HG03558 (cell line): Measurements from ENCODE around the gene BRD1.
"Not testable (repeated sequence)": the region's sequence is repeated elsewhere in the genome, so short reads cannot be mapped to it uniquely, and the experiment has no call there.

Experiments
- ATAC-seq: cut with Tn5 transposase; IDR thresholded peaks from one replicate; pipeline ENCODE4 v1.9.1; 2021; ENCODE audit warnings: moderate number of reproducible peaks; ENCODE audit not compliant: unreplicated experiment; ENCODE audit errors: extremely low read depth

The BRD1 gene

DNA sequence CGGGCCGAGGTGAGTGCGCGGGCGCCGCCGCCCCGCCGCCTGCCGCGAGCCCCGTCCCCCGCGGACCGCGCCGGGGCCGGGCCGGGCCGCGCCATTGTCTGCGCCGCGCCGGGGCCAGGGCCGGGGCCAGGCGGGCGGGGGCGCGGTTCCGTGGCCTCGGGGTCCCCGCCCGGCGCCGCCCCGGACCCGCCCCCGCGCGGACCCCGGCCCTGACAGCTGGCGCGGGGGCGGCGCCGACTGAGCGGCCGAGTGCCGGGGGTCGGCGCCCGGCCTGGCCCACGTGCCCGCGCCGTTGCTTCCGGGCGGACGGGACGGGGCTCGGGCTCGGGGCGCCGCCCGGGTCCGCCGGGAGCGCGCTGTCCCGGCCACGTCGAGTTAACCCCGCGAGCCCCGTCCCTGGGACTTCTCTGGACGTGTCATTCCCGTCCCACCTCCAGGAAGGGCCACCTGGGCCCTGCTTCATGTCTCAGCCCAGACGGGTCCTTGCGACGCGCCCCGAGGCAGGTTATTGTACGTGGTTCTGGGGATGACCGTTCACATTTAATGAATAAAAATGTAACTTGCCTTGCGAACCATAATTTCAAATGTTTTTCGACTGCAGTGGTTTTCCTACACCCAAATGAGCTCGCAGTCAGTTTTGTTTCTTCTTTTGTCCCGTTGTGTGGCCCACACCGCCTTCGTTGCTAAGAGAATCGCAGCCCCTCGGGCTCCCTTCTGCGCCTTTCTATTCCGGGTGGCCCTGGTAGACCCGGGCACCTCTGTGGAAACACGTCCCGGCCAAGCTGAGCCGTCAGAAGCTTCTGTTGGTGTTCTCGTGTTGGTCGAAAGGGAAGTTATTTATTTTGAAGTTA lies 26.5 kb upstream of the BRD1 start:
- ATAC-seq: peak; percentile 10

DNA sequence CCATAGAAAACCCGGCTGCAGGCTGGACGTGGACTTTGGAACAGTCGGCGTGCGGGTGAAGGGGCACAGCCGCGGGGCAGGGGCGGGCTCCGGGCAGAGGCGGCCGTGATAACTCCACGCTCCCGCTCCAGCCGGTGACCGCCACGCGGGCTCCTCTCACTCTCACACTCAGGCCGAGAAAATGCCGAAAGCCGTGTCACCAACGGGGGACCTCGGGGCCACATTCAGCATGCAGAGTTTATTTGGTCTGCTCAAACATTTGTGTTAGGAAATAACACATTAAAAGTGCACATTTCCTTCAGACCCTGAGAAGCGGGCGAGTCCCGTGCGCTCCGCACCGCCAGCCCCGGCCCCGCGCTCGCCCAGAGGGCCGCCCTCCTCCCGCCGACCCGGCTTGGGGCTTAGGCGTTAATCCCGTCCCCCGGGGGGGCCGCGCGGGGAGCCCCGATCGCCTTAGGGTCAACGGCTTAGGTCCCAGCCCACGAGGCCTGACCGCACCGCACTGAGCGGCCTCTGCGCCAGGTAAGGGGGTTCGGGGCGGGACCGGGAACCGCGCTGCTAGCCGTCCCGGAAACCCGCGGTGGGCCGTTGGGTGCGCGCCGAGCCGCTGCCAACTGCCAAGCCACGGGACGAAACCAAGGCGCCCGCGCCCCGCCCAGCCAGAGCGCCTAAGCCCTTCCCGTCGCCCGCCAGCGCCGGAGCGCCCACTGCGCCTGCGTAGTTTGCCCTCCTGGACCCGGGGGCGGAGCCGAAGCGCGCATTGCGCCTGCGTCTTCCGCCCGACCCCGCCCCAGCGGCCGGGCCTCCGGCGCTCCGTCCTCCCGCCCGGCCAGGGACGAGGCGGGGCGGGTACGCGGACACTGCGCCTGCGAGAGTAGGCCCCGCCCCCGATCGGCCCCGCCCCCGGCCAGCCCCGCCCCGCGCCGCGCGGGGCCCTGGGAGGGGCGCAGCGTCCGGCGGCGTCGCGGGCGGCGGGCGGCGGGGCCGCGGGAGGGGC lies 25.5 kb upstream of the BRD1 start, which contains the start of gene ZBED4:
TSS of gene ZBED4 (plus strand) at position 947 of the 997 bp plus-strand sequence. CDS start 29,819 bp downstream, outside the sequence.
- peak; percentile 39 for ATAC-seq

DNA sequence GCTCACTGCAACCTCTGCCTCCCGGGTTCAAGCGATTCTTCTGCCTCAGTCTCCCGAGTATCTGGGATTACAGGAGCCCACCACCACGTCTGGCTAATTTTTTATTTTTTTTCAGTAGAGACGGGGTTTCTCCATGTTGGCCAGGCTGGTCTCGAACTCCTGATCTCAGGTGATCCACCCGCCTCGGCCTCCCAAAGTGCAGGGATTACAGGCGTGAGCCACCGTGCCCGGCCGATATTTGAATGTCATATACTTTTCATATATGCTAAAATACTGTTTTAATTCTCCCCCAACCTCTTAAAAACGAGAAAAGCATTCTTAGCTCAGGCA lies 24.9 kb upstream of the BRD1 start:
- not testable (repeated sequence) for ATAC-seq

DNA sequence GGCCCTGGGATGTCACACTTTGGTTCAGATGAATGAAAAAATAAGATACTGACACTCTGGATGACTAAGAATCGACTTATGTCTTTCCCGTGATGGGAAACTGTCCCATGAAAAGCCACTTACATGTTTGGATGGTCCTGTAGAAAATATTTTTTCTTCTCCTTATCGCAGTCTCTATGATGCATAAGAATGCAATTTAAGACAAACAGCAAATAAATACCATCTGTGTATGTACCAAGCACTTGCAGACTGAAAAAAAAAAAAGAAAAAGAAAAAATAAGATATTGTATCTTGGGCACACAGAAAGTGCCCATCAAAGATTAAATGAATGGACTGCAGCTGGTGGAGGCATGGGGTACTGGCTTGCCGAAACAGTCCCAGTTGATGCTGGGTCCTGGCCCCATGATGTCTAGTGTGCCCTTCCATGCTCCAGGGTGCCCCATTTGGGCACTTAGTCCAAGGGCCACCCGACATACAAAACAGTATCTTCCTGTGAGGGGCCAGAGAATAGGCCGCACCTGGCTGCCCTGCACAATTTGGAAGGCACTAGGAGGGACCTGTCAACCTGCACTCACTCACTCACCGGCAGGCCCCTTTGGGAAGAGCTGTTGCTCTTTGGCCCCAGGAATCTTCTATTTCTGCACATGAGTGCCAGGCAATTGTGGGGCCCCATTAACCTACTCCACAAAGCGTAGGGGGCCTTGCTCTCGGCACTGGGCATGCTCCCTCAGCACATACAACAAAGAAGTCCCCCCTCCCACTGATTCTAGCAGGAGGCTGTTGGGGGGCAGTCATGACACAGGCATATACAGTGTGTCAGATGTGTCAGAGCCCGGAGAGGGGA lies 23.5 kb upstream of the BRD1 start:
- no peak for ATAC-seq

DNA sequence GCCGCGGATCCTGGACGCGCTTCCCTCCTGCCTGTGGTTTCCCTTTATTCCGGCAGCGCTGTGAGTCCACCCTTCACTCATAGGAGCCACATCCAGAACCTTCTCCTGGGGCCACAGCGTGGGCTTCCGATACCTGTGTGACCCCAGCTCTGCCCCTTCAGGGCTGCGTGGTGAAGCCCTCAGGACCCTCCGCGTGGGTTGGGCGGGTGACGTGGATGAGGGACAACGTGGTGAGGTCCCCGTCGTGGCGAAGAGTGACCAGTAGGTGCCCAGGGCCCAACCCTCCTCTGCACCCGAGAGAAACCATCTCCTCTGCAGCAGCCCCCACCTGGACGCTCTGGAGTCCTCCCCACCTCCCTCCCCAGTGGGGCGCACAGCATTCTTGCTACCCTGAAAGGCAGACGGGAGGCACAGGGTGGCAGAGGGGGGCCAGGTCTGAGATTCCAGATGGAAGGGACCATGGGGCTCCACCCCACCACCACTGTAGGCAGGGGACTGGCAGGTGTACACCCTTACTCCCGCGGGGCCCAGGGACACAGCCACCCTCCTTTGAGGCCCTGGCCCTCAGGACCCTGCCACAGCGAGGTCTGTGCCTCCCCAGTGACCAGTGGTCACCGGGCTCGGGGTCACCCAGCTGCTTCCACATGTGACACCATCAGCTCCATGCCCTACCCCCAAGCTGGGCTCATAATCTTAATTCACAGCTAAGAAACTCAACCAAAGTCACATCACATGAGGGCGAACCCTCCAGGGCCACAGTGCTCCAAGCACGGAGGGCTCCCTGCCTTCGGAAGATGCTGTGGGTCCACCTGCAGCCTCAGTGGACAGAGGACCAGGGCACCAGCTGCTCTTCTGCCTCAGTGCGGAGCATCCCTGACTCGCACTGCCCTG lies 22.6 kb upstream of the BRD1 start:
- no peak for ATAC-seq

DNA sequence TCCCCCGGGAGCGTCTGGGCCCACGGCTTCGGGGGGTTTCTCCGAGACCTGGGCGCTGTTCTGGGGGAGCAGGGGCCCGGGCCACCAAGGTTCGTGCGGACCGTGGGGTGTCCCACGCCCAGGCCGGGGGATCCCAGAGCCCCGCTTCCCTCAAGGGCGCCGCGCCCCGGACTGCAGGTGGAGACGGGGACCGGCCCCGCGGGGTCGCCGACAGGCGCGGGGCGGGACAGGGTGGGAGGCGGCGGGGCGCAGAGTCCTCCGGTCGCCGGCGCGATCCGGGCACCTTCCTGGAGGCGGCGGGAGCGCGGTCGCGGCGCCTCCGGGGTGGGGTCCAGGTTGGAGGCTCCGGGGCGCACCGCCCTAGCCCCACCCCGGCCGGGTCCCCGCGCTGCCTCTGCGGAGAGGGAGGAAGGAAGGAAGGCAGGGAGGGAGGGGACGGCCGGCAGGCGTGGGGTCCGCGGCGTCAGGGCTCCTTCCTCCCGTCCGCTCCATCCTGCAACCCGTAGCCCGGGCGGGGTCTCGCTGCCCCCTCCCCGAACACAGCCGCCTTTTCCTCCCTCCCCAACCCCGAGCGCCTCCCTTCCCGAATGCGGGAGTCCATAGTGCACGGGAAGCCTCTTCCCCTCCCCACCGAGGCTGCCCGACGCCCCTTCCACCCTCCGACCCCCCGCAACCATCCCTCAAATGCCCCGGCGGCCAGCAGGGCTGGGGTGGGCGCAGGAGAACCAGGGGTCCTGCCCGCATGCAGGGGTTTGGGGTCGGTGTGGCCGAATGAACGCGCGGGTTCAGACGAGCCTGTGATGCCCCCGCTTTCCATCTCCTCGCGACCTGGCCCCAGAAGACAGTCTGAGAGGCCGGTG lies 21.7 kb upstream of the BRD1 start:
- no peak for ATAC-seq

DNA sequence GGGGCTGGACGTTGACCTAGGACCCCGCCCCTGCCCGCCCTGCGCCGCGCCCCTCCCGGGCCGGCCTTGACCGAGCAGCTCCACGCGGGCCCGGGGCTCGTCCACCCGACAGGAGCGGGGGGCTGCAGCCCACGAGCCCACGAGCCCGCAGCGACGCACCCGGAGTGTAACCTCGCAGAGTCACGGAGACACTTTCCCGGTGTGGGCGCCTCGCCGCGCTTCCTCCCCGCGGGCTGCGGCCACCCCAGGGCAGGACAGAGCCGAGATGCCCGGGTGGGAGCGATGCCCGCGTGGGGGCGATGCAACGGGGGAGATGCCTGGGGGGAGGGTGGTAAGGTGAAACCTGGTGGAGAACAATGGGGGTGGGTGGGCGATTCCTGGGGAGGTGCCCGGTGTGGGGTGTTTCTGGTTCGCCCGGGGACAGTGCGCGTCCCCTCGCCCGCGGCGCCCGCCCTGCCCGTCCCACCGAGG lies 21.1 kb upstream of the BRD1 start:
- ATAC-seq: no peak

DNA sequence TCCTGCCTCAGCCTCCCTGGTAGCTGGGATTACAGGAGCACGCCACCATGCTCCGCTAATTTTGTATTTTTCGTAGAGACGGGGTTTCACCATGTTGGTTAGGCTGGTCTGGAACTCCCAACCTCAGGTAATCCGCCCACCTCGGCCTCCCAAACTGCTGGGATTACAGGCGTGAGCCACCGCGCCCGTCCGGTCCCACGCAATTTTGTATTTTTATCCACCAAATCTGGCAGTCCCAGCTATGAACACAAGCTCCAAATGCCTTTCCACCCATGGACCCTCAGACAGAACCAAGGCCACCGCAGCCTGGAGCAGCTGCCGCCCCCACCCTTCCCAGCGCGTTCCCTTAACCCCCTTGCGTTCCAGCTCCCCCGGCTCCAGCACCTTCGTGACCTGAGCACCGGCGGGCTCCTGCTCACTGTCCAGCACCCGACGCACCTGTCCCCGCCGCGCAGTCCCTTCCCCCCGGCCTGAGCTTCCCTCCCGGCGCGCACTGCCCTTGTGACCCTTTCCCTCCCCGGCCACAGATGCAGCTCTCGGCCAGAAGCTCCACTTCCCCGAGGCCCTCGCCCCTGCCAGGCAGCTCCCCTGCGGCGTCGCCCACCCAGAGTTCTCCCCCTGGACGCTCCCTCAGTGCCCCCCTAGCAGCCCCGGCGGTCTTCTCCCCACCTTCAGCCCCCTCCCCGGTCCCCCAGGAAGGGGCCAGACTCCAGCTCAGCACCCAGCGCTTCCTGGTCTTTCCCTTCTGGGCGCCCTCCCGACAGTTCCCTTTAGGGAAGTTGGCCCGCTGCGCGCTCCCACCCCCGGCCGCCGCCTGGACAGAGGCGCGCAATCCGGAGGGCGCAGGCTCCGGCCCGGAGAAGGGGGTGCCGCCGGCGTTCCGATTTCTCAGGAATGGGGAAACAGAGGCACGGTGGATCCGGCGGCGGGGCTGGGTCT lies 20.3 kb upstream of the BRD1 start:
- no peak for ATAC-seq

DNA sequence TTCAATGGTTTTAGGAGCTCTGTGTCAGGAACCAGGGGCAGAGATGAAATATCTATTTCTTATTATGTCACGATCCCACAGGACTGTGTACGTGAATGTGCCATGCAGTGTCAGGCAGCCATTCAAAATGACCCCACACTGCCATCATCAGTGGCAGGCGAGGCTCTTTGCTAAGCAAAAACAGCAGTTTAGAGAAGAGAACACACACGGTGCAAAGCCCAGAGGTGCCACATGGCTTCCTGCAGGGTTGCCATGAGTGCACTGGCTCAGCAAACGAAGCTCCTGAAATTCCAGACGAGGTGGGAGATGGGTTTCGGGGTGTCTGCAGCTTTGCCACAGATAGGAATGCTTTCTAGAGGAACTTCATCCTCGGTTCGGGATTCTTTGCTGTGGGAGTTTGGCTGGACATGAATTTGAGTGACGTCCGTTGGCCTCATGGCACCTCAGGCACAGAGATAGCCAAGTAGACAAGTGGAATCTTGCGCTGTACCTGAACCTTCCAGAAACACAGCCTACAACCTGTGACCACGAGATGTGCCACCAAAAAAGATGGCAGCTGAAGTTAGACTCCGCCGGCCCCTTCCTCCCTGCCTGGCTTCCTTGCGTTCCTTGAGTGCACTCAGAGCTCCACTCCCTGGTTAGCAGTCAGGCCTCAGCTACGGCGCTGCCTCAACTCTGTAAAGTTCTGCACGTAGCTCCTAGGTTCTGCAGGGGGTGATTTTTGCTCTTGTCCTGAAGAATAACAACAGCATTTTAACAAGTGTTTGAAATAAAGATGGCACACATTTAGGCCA lies 18.2 kb upstream of the BRD1 start:
- no peak for ATAC-seq

DNA sequence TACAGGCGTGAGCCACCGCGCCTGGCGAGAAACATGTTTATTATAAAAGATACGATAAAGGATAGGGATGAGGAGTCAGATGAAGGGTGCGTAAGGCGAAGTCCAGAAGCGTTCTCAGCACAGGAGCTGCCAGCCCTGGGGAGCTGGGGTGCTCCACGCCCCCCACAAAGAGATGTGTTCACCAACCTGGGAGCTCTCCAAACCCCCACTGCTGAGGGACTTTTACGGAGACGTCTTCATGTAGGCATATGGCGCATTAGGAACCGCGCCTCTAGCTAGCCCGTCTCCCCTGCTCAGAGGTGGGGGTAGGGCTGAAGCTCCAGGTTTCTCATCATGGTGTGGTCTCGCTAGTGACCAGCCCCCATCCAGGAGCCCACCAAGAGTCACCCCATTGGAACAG lies 17.6 kb upstream of the BRD1 start:
- ATAC-seq: no peak

DNA sequence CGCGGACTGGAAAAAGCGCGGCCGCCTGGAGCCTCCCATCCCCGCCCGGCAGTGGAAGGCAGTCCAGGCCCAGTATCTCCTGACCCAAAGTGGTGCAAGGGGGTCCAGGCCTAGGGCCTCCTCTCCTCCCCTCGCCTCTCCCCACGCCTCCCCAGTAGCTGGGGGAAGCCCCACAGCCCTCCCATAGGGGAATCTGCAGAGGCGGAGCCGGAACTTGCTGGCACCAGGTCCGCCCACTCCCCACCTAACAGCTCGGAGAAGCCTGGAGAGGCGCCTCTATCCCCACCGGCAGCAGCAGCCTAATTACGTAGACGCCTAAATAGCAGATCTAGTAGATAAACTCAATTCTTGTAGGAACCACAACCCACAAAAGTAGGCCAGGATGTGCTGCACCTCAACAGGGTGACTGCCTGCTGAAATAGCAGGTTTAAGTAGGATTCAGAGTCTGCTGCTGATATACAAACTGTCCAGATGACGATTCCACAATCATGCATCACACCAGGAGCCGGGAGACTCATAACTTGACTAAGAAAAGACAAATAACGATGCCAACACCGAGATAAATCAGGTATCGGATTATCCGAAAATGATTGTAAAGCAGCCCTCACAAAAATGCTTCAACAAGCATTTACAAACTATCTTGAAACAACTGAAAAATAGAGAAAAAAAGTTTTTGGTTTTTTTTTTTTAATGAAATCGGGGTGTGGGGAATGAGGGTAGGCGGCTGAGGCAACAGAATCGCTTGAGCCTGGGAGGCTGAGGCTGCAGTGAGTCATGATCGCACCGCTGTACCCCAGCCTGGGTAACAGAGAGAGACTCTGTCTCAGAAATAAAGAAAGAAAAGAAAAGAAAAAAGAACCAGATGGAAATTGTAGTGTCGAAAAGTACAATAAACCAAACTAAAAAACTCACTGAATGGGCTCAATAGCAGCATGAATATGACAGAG lies 11.4 kb upstream of the BRD1 start:
- ATAC-seq: no peak

DNA sequence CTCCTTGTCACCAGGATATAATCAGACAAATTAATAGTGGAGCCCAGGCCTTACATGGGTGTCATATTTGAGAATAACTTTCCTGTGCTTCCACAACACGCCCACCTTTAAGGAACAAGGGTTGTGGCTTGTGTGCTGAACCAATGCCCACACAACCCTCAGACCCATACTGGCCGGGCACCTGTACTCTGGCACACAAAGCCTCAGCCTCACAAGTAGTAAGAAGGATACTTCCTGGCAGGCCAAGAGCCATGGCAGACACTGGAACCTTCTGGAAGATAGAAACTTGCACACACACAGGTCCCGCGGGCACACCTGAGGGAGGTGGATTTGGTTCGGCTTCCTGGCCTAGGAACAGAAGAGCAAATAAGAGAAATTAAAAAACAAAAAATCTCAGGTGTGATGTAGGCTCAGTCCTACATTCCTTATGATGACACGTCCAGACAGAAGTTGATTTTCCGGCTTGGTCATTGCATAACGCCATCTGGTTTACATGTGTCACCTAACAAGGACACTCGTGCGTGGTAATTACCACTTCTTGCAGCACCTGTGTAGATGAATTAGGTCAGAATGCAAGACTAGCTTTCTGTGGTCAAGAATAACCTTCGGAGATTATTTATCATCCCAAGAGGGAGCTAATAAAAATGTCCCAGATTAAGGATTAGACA lies 5.8 kb upstream of the BRD1 start:
- ATAC-seq: no peak

DNA sequence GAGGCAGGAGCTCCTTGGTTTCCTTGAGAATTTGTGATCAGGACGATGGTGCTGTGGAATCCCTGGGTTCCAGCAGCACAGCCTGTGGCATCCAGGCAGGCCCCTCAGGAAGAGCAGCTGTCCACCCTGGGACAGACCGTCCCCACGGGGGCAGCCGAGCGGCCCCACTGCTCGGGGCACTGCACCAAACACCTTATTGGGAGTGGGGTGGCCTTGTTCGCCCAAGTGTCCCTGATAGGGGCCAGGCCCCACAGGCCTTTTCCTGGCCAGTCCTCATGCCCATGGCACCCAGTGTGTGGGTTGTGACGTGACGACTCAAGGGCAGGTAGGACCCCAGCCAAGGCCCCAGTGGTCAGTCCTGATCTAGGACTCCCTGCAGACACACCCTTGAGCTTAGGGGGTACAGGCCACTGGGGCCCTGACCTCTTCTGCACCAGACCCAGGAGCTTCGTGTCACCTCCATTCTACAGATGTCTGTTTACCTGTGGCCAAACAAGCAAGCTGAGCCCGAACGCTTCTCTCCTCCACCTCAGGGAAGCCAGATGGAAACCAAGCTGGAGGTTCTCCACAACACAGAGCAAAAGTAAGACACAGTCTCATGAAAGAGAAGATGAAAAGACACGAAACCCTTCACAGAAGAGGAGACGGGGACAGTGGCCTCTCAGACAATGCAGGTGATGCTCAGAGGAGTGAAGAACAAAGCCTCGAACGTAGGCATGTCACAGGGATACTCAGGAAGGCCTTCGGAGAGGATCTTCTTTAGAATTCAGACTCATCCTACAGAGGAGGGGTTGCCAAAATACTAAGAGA lies 1.6 kb upstream of the BRD1 start:
- ATAC-seq: no peak

DNA sequence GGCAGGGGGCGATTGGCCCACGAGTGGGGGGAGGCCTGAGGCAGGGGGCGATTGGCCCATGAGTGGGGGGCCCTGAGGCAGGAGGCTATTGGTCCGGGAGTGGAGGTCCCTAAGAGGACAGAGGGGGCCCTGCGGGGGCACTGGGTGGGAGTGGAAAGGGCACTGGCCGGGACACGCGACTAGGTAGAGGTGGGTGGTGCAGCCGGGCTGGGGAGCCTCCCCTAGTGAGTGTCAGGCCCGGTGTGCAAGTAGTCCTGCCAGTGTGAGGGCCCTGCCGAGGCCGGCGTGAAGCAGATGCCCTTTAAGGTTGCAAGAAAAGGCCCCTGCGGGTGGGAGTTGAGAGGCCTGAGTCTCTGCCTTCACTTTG lies 909 bp upstream of the BRD1 start:
- ATAC-seq: no peak
